Measurements from ENCODE around the gene TCF4.

DNA sequence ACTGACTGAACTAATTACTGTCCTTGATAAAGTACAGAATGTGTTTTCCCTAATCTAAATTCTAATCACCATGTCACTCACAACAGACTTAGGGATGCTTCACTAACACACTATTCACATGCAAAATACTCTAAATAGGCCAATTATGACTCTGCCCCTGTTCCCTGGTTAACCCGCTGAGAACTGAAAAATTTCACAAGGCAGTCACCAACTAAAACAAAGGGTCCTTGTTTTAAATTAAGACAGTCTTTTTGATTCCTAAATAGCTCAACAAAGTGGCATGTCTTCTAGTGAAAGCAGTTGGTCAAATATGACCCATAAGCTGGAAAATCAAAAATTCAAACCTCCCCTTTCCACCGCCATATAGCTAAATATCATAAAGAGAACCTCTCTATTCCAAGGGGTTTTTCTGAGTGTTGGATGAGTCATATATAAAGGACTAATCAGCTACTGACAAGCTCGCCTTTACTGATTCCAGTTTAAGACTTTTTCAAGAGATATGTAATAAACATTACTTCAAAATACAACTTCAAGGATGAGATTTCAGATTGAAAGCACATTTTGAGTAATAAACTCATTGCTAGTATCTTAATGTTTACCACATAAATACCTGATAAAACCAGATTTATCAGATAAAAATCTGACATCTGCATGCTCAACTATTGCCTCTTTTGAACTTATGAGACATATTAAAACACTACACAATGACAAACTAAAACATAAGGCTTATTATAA, 235.8 kb downstream of the TCF4 start:
- TF ChIP-seq POLR2A (IDR thresholded peaks at IDR 0.05; ENCODE audit: insufficient read depth in 1 of 2, low read depth in 2 of 2, low read length in 2 of 2) (no peak), KMT2A (CRISPR knock-in tag; IDR thresholded peaks at IDR 0.05) (no peak), FOSL1 (CRISPR knock-in tag; IDR thresholded peaks at IDR 0.05; ENCODE audit: borderline replicate concordance) (no peak), IRF2 (CRISPR knock-in tag; IDR thresholded peaks at IDR 0.05) (no peak), PTBP1 (IDR thresholded peaks at IDR 0.05; ENCODE audit: low read depth, low read length, poor library complexity, severe bottlenecking) (no peak), ZFP37 (CRISPR knock-in tag; IDR thresholded peaks at IDR 0.05; ENCODE audit: borderline replicate concordance) (no peak), HNRNPUL1 (IDR thresholded peaks at IDR 0.05; ENCODE audit: low read depth, low read length) (no peak)
- TF ChIP-seq, protein P1, sequence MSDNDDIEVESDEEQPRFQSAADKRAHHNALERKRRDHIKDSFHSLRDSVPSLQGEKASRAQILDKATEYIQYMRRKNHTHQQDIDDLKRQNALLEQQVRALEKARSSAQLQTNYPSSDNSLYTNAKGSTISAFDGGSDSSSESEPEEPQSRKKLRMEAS (IDR thresholded peaks at IDR 0.05): no peak
- TF ChIP-seq, protein P2, sequence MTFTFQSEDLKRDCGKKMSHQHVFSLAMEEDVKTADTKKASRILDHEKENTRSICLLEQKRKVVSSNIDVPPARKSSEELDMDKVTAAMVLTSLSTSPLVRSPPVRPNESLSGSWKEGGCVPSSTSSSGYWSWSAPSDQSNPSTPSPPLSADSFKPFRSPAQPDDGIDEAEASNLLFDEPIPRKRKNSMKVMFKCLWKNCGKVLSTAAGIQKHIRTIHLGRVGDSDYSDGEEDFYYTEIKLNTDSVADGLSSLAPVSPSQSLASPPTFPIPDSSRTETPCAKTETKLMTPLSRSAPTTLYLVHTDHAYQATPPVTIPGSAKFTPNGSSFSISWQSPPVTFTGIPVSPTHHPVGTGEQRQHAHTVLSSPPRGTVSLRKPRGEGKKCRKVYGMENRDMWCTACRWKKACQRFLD (CRISPR knock-in tag; IDR thresholded peaks at IDR 0.05; ENCODE audit: borderline replicate concordance): no peak

Measured in HepG2 (cell line).